ENCODE measurements around the gene IL6R.
"Not testable (repeated sequence)": the region's sequence is repeated elsewhere in the genome, so short reads cannot be mapped to it uniquely, and the experiment has no call there.

Gene IL6R

GRCh38 chr1:154418923-154419619 lies 13.9 kb downstream of the IL6R start:
- Histone ChIP-seq H3K79me2 (ENCODE audit: low read length) (peaks cover 84% of the 10 kb centered on the region), H3K27me3 (ENCODE audit: low read depth, low read length) (no peaks in the 10 kb centered on the region), H4K20me1 (ENCODE audit: insufficient read depth, low read length) (peaks cover 3% of the 10 kb centered on the region; the same call in 1 of the 2 replicates), H2AFZ (ENCODE audit: low read depth, low read length) (0 out of 2 replicates have a peak overlapping the region, but pooled peaks have one; percentile 8), H3K9me3 (ENCODE audit: insufficient read depth, low read length) (no peaks in the 10 kb centered on the region), H3K9ac (ENCODE audit: low read length) (peak overlapping the region; percentile 51; the same call in 1 of the 2 replicates), H3K4me2 (ENCODE audit: low read length) (peak overlapping the region; percentile 61), H3K27ac (ENCODE audit: low read length) (peak overlapping the region; percentile 29), H3K4me1 (ENCODE audit: low read length) (peaks cover 66% of the 10 kb centered on the region), H3K36me3 (replicated peaks; ENCODE audit: low read depth, low read length) (peaks cover 11% of the 10 kb centered on the region), H3K4me3 (ENCODE audit: low read length) (peak overlapping the region; percentile 15; the same call in 1 of the 2 replicates)
- TF ChIP-seq CTCF (IDR thresholded peaks at IDR 0.05; ENCODE audit: low read depth, low read length), result no peak
- TF ChIP-seq EZH2phosphoT487 (IDR thresholded peaks at IDR 0.05; ENCODE audit: low read depth), result no peak

GRCh38 chr1:154419620-154420571 lies 14.8 kb downstream of the IL6R start:
- Histone ChIP-seq H3K4me1 (ENCODE audit: low read length) (peaks cover 63% of the 10 kb centered on the region), H4K20me1 (ENCODE audit: insufficient read depth, low read length) (peaks cover 7% of the 10 kb centered on the region; the same call in 1 of the 2 replicates), H3K4me2 (ENCODE audit: low read length) (peak overlapping the region; percentile 61), H3K79me2 (ENCODE audit: low read length) (peaks cover 81% of the 10 kb centered on the region), H2AFZ (ENCODE audit: low read depth, low read length) (0 out of 2 replicates have a peak overlapping the region, but pooled peaks have one; percentile 8), H3K9me3 (ENCODE audit: insufficient read depth, low read length) (no peaks in the 10 kb centered on the region), H3K27me3 (ENCODE audit: low read depth, low read length) (no peaks in the 10 kb centered on the region), H3K9ac (ENCODE audit: low read length) (peak overlapping the region; percentile 51), H3K4me3 (ENCODE audit: low read length) (peak overlapping the region; percentile 15), H3K36me3 (replicated peaks; ENCODE audit: low read depth, low read length) (peaks cover 3% of the 10 kb centered on the region), H3K27ac (ENCODE audit: low read length) (peak overlapping the region; percentile 29)
- TF ChIP-seq CTCF (IDR thresholded peaks at IDR 0.05; ENCODE audit: low read depth, low read length), result no peak
- TF ChIP-seq EZH2phosphoT487 (IDR thresholded peaks at IDR 0.05; ENCODE audit: low read depth), result no peak

- Histone ChIP-seq H3K9me3 (ENCODE audit: insufficient read depth, low read length) (no peaks in the 10 kb centered on the region), H3K36me3 (replicated peaks; ENCODE audit: low read depth, low read length) (no peaks in the 10 kb centered on the region), H4K20me1 (ENCODE audit: insufficient read depth, low read length) (peaks cover 7% of the 10 kb centered on the region; the same call in 1 of the 2 replicates), H3K79me2 (ENCODE audit: low read length) (peaks cover 81% of the 10 kb centered on the region), H2AFZ (ENCODE audit: low read depth, low read length) (no peak overlapping the region), H3K4me2 (ENCODE audit: low read length) (no peak overlapping the region), H3K4me1 (ENCODE audit: low read length) (peaks cover 57% of the 10 kb centered on the region), H3K27me3 (ENCODE audit: low read depth, low read length) (no peaks in the 10 kb centered on the region), H3K4me3 (ENCODE audit: low read length) (no peak overlapping the region), H3K9ac (ENCODE audit: low read length) (no peak overlapping the region), H3K27ac (ENCODE audit: low read length) (no peak overlapping the region)
- TF ChIP-seq EZH2phosphoT487 (IDR thresholded peaks at IDR 0.05; ENCODE audit: low read depth) (no peak), CTCF (IDR thresholded peaks at IDR 0.05; ENCODE audit: low read depth, low read length) (no peak)
These were observed 16.1 kb downstream of the IL6R start for GRCh38 chr1:154420961-154421924.

- Histone ChIP-seq H3K4me1 (ENCODE audit: low read length) (peaks cover 49% of the 10 kb centered on the region), H3K79me2 (ENCODE audit: low read length) (peaks cover 76% of the 10 kb centered on the region)
- H4K20me1 ChIP-seq (ENCODE audit: insufficient read depth, low read length); H3K27ac ChIP-seq (ENCODE audit: low read length); H2AFZ ChIP-seq (ENCODE audit: low read depth, low read length); H3K4me2 ChIP-seq (ENCODE audit: low read length); H3K9ac ChIP-seq (ENCODE audit: low read length); H3K27me3 ChIP-seq (ENCODE audit: low read depth, low read length); H3K4me3 ChIP-seq (ENCODE audit: low read length); H3K36me3 ChIP-seq (replicated peaks; ENCODE audit: low read depth, low read length); H3K9me3 ChIP-seq (ENCODE audit: insufficient read depth, low read length): not testable (repeated sequence)
These were observed 16.9 kb downstream of the IL6R start for GRCh38 chr1:154422049-154422448.

All from OCI-LY3 (cell line).